Activated B cell treated with CpG ODN at 0.5 μM for 24 hours (primary cell): ENCODE data around the gene TMED7. TPM values are rescaled to one million over a fixed set of nuclear protein-coding genes. Genes with fewer than 3 reads are reported as not detected.

Source experiments
- ATAC-seq: fragments of 200-7000 bp; cut with Tn5 transposase; one replicate; pipeline ENCODE4 v1.10.0; 2021; ENCODE audit warnings: low read depth, mild to moderate bottlenecking, moderate library complexity
- CTCF ChIA-PET: fragments of 350-600 bp; sonication (Branson Sonifier 250); formaldehyde crosslinking; loops from one replicate; lab custom pipeline; 2021; ENCODE audit warnings: antibody characterized with exemption; lab: Charles Lee
- POLR2A ChIA-PET: fragments of 350-600 bp; sonication (Branson Sonifier 250); formaldehyde crosslinking; loops from one replicate; lab custom pipeline; 2021; ENCODE audit warnings: antibody characterized with exemption; lab: Charles Lee
- DNase-seq: peaks from one replicate; pipeline ENCODE4 v3.0.0; 2022
- H3K27ac Mint-ChIP-seq: one replicate; pipeline ENCODE4 v1.8.0; 2020; ENCODE audit warnings: mixed read lengths
- H3K27me3 Mint-ChIP-seq: one replicate; pipeline ENCODE4 v1.8.0; 2021; ENCODE audit warnings: mixed read lengths
- H3K36me3 Mint-ChIP-seq: one replicate; pipeline ENCODE4 v1.8.0; 2021; ENCODE audit warnings: low read depth, mixed read lengths
- H3K4me1 Mint-ChIP-seq: one replicate; pipeline ENCODE4 v1.8.0; 2021; ENCODE audit warnings: mixed read lengths
- H3K4me3 Mint-ChIP-seq: one replicate; pipeline ENCODE4 v1.8.0; 2020; ENCODE audit warnings: mild to moderate bottlenecking, mixed read lengths
- H3K9me3 Mint-ChIP-seq: one replicate; pipeline ENCODE4 v1.8.0; 2020; ENCODE audit warnings: mixed read lengths
- CTCF ChIP-seq: fragments of 200-600 bp; IDR thresholded peaks from one replicate; pipeline ENCODE4 v1.8.0; 2022; ENCODE audit warnings: antibody characterized with exemption, mild to moderate bottlenecking
- intact Hi-C: fragments of 100-400 bp; cut with micrococcal nuclease; formaldehyde crosslinking; loops from one replicate; pipeline ENCODE4 v1.15.1; 2024
- total RNA-seq: library from RNA; stranded (reverse); gene quantifications from 2 replicates; pipeline ENCODE4 v1.2.3, GENCODE V29; 2022

The TMED7 gene
- total RNA-seq, 1 donor from 2014 or later: 35.0 TPM

DNA sequence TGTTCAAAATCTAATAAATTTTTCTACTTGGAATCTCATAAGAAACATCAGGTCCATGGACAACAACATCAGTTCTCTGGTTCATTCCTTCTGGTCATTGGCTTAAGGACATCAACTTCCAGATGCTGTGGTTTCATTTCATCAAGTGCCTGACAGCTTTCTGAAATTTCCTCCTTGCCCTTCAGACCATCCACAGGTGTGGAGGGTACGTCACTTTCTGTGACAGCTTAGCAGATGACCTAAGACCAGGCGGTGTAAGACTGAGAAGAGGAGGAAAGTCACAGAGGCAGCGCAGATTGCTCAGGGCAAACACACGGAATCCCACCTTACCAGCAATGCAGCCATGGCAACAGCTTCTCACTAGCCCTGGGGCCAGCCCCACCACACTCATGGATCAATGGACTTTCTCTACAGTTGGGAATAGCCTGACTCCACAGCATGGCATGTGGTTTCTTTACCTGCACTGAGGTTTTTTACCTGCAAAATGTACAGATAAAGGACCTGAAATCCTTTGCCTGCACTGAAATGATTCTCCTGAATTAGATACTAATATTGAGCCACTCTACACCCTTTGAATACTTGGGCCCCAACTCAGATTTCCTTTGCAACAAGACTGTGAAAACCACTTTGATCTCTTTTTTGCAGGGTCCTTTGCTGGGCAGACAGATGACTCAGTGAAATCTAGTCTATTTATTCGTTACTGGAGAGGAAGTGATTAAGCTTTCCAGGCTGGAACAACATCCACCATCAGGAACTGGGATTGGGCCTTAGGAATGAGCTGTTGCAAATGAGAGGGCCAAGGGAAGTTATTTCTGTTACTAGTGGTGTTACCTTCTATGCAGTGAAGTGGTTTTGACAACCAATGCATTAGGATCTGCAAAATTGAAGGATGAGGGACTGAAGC, 50.4 kb downstream of the TMED7 start:
- peak overlapping the region; percentile 59 for H3K27ac Mint-ChIP-seq
- POLR2A ChIA-PET: interaction anchor here (0.7 to 4.5 kb wide), 5 partner anchors 11 to 492 kb away, joined by 5 to 31 read pairs (median 7); partner anchors contain the start of gene FEM1C
- no peak overlapping the region for H3K4me3 Mint-ChIP-seq
- DNase-seq: no peak
- intact Hi-C loops: no loop called here
- CTCF ChIA-PET: interaction anchor here (0.7 to 7.1 kb wide), 17 partner anchors 8 to 1963 kb away, joined by 3 to 134 read pairs (median 4); no protein-coding TSS in a partner anchor
- H3K4me1 Mint-ChIP-seq: peaks cover 48% of the 10 kb centered on the region
- TF ChIP-seq CTCF: no peak
- H3K27me3 Mint-ChIP-seq: no peaks in the 10 kb centered on the region
- peaks cover under 1% of the 10 kb centered on the region for H3K36me3 Mint-ChIP-seq
- peak; percentile 9 for ATAC-seq
- H3K9me3 Mint-ChIP-seq: peaks cover 2% of the 10 kb centered on the region

GRCh38 chr5:115573133-115573532, 52.7 kb downstream of the TMED7 start:
- Mint-ChIP-seq H3K36me3 (no peaks in the 10 kb centered on the region), H3K9me3 (peaks cover 2% of the 10 kb centered on the region), H3K4me1 (peaks cover 29% of the 10 kb centered on the region), H3K27me3 (no peaks in the 10 kb centered on the region), H3K4me3 (no peak overlapping the region), H3K27ac (no peak overlapping the region)
- DNase-seq: no peak
- ChIA-PET POLR2A (interaction anchor here (1.1 kb wide), 1 partner anchor 41 kb away, joined by 3 read pairs; no protein-coding TSS in a partner anchor), CTCF (interaction anchor here (7.1 kb wide), 1 partner anchor 263 kb away, joined by 134 read pairs; no protein-coding TSS in a partner anchor)
- ATAC-seq: no peak
- no peak for TF ChIP-seq CTCF
- intact Hi-C loops: no loop called here

DNA sequence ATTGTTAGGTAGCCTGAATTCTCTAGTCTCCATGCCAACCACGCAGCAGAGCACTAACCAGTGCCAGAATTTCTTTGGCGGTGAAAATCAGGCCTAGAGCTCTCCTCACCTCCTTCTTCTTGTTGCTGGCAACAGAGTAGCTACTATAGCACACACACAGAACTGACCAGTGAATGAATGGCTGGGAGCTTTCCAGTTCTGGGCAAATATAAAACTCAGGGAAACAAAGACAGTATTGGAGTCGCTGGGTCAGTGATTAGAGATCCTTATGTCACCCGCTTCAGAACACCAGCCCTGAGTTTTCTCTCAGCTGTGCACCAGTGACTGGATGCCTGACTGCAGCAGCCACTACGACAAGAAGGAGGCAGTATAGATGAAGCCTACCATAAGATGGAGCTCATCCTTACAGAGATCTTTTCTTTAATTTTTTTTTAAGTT, 54.4 kb downstream of the TMED7 start:
- intact Hi-C loops: no loop called here
- CTCF ChIA-PET: interaction anchor here (1.2 to 1.6 kb wide), 2 partner anchors 259 to 262 kb away, joined by 3 to 8 read pairs; no protein-coding TSS in a partner anchor

GRCh38 chr5:115568668-115569067, 57.2 kb downstream of the TMED7 start:
- POLR2A ChIA-PET: no interaction called here
- Mint-ChIP-seq H3K36me3 (no peaks in the 10 kb centered on the region), H3K4me1 (peaks cover 2% of the 10 kb centered on the region), H3K27ac (no peak overlapping the region), H3K4me3 (no peak overlapping the region), H3K9me3 (no peaks in the 10 kb centered on the region), H3K27me3 (no peaks in the 10 kb centered on the region)
- DNase-seq (no peak), ATAC-seq (no peak)
- intact Hi-C loops: no loop called here
- TF ChIP-seq CTCF: no peak
- CTCF ChIA-PET: no interaction called here

More for the DNA sequence above, 54.4 kb downstream of the TMED7 start:
- no peak for ATAC-seq
- no peaks in the 10 kb centered on the region for H3K36me3 Mint-ChIP-seq
- no peak overlapping the region for H3K4me3 Mint-ChIP-seq
- H3K9me3 Mint-ChIP-seq: no peaks in the 10 kb centered on the region
- no peak for TF ChIP-seq CTCF
- no peak overlapping the region for H3K27ac Mint-ChIP-seq
- POLR2A ChIA-PET: no interaction called here
- peaks cover 22% of the 10 kb centered on the region for H3K4me1 Mint-ChIP-seq
- H3K27me3 Mint-ChIP-seq: no peaks in the 10 kb centered on the region
- DNase-seq: no peak

- no peak overlapping the region for H3K27ac Mint-ChIP-seq
- no peaks in the 10 kb centered on the region for H3K36me3 Mint-ChIP-seq
- no peak for ATAC-seq
- H3K27me3 Mint-ChIP-seq: no peaks in the 10 kb centered on the region
- DNase-seq: no peak
- intact Hi-C loops: no loop called here
- H3K4me3 Mint-ChIP-seq: no peak overlapping the region
- no peaks in the 10 kb centered on the region for H3K4me1 Mint-ChIP-seq
- ChIA-PET CTCF (interaction anchor here (1.3 kb wide), 1 partner anchor 9 kb away, joined by 4 read pairs; no protein-coding TSS in a partner anchor), POLR2A (no interaction called here)
- TF ChIP-seq CTCF: no peak
- peaks cover 6% of the 10 kb centered on the region for H3K9me3 Mint-ChIP-seq
Observed at GRCh38 chr5:115565233-115565632, 60.6 kb downstream of the TMED7 start.
